H1 (cell line): ENCODE measurements around the gene FAM162A.

ENCODE experiments used
- CHD1 ChIP-seq: IDR thresholded peaks from 2 replicates; pipeline ENCODE4 v1.6.1; 2012; ENCODE audit warnings: low read depth, low read length, improper control_type of control experiment
- CHD2 ChIP-seq: IDR thresholded peaks from 2 replicates; pipeline ENCODE4 v1.6.1; 2012; ENCODE audit warnings: low read length, improper control_type of control experiment
- CREB1 ChIP-seq: IDR thresholded peaks from 2 replicates; pipeline ENCODE4 v1.6.1; 2012; ENCODE audit warnings: inconsistent platforms
- EP300 ChIP-seq, 2 experiments: IDR thresholded peaks; 1 replicate in 1 of 2; 2 replicates in 1 of 2; pipeline ENCODE4 v1.6.1; 2011 to 2012; ENCODE audit warnings: low read depth in 2 of 2, low read length in 2 of 2, mild to moderate bottlenecking in 2 of 2, borderline replicate concordance in 1 of 2, inconsistent platforms in 1 of 2, moderate library complexity in 1 of 2
- EZH2 ChIP-seq: fragments of 200-600 bp; sonication (generic); IDR thresholded peaks from 2 replicates; pipeline ENCODE4 v1.7.1; 2012; ENCODE audit warnings: low read depth, mild to moderate bottlenecking, moderate library complexity, low read length, inconsistent platforms; ENCODE audit not compliant: severe bottlenecking
- POLR2A ChIP-seq, 2 experiments: IDR thresholded peaks; 1 replicate in 1 of 2; 2 replicates in 1 of 2; pipeline ENCODE4 v1.6.1; 2011; ENCODE audit warnings: low read depth in 2 of 2, low read length in 2 of 2, mild to moderate bottlenecking in 2 of 2; ENCODE audit errors: control extremely low read depth in 1 of 2
- POLR2AphosphoS5 ChIP-seq: IDR thresholded peaks from 2 replicates; pipeline ENCODE4 v1.6.1; 2011; ENCODE audit warnings: low read depth, low read length
- RXRA ChIP-seq: IDR thresholded peaks from 2 replicates; pipeline ENCODE4 v1.6.1; 2011; ENCODE audit warnings: low read depth, mild to moderate bottlenecking, low read length, moderate library complexity; ENCODE audit not compliant: insufficient read depth
- SP4 ChIP-seq: IDR thresholded peaks from 2 replicates; pipeline ENCODE4 v1.6.1; 2012; ENCODE audit warnings: low read length, inconsistent platforms
- TAF1 ChIP-seq: IDR thresholded peaks from 2 replicates; pipeline ENCODE4 v1.6.1; 2011; ENCODE audit warnings: mild to moderate bottlenecking, low read depth, low read length
- YY1 ChIP-seq: IDR thresholded peaks from 2 replicates; pipeline ENCODE4 v1.6.1; 2011; ENCODE audit warnings: low read depth, mild to moderate bottlenecking, low read length
- ZNF274 ChIP-seq: IDR thresholded peaks from 2 replicates; pipeline ENCODE4 v1.7.0; 2012; ENCODE audit warnings: low read length, borderline replicate concordance; ENCODE audit errors: extremely low read depth
- TF ChIP-seq, protein P1 (sequence below), 3 experiments: IDR thresholded peaks; 1 replicate in 2 of 3; 2 replicates in 1 of 3; pipeline versions ENCODE4 v1.5.1 to v1.6.1; 2011; ENCODE audit warnings: low read length in 3 of 3, mild to moderate bottlenecking in 3 of 3, inconsistent platforms in 2 of 3, low read depth in 1 of 3, moderate library complexity in 1 of 3; ENCODE audit not compliant: insufficient read depth in 1 of 3; ENCODE audit errors: control extremely low read depth in 1 of 3

GRCh38 chr3:122366379-122366749 is 17.6 kb upstream of the FAM162A start:
- TF ChIP-seq, protein P1, sequence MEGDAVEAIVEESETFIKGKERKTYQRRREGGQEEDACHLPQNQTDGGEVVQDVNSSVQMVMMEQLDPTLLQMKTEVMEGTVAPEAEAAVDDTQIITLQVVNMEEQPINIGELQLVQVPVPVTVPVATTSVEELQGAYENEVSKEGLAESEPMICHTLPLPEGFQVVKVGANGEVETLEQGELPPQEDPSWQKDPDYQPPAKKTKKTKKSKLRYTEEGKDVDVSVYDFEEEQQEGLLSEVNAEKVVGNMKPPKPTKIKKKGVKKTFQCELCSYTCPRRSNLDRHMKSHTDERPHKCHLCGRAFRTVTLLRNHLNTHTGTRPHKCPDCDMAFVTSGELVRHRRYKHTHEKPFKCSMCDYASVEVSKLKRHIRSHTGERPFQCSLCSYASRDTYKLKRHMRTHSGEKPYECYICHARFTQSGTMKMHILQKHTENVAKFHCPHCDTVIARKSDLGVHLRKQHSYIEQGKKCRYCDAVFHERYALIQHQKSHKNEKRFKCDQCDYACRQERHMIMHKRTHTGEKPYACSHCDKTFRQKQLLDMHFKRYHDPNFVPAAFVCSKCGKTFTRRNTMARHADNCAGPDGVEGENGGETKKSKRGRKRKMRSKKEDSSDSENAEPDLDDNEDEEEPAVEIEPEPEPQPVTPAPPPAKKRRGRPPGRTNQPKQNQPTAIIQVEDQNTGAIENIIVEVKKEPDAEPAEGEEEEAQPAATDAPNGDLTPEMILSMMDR (IDR thresholded peaks at IDR 0.05; ENCODE audit: control extremely low read depth in 1 of 3, insufficient read depth in 1 of 3, low read depth in 1 of 3, low read length in 3 of 3): no peak
- TF ChIP-seq CHD1: no peak
- no peak for TF ChIP-seq EP300 (IDR thresholded peaks at IDR 0.05; ENCODE audit: borderline replicate concordance in 1 of 2, low read depth in 2 of 2, low read length in 2 of 2)
- TF ChIP-seq ZNF274: no peak
- no peak for TF ChIP-seq CHD2
- no peak for TF ChIP-seq RXRA
- no peak for TF ChIP-seq TAF1
- no peak for TF ChIP-seq SP4
- no peak for TF ChIP-seq POLR2A (IDR thresholded peaks at IDR 0.05; ENCODE audit: control extremely low read depth in 1 of 2, low read depth in 2 of 2, low read length in 2 of 2)
- no peak for TF ChIP-seq CREB1
- no peak for TF ChIP-seq EZH2
- TF ChIP-seq POLR2AphosphoS5: no peak
- no peak for TF ChIP-seq YY1
